ENCODE data around the gene ZDHHC11B.
"Not testable (repeated sequence)": the region's sequence is repeated elsewhere in the genome, so short reads cannot be mapped to it uniquely, and the experiment has no call there.

DNA sequence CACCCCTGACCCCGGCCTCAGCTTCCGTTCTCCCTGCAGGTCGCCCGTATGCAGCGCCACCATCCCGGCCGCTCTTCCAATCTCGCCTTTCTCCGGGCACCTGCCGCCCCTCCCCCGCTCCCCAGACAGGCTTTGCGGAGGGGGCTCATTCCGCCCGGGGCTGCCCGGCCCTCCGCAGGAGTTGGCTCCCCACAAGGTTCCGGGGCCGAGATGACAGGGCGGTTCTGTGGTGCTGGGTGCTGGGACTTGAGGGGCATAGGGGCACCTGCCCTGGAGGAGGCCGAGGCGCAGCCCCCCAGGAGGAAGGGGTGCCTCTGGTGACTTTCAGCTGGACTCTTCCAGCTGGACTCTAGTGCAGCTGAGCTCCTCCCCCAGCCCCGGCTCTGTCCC is 90.5 kb downstream of the ZDHHC11B start:
- not testable (repeated sequence) for TF ChIP-seq CTCF, POLR2A (IDR thresholded peaks at IDR 0.05)

Measured in body of pancreas (tissue), 4 donors.